Trophoblast cell (in vitro differentiated cells and primary cell): ENCODE results near the gene TCF23.

Experiments
- DNase-seq, 2 donors: peaks; one replicate each; pipeline ENCODE4 v3.0.0-alpha.2; 2016
- H2AFZ ChIP-seq: 2 replicates; pipeline ENCODE4 v1.6.1; 2013; ENCODE audit warnings: low read length, moderate library complexity, mild to moderate bottlenecking; ENCODE audit not compliant: insufficient read depth, poor library complexity
- H2AK5ac ChIP-seq: 2 replicates; pipeline ENCODE4 v1.6.1; 2013; ENCODE audit warnings: mild to moderate bottlenecking, low read length
- H2BK120ac ChIP-seq: 2 replicates; pipeline ENCODE4 v1.6.1; 2013; ENCODE audit warnings: low read length, mild to moderate bottlenecking, moderate library complexity; ENCODE audit not compliant: insufficient read depth, poor library complexity
- H2BK12ac ChIP-seq: 2 replicates; pipeline ENCODE4 v1.6.1; 2013; ENCODE audit warnings: mild to moderate bottlenecking, low read length, moderate library complexity
- H2BK5ac ChIP-seq: 2 replicates; pipeline ENCODE4 v1.6.1; 2013; ENCODE audit warnings: low read length, low read depth, moderate library complexity, mild to moderate bottlenecking; ENCODE audit not compliant: poor library complexity
- H3K14ac ChIP-seq: 2 replicates; pipeline ENCODE4 v1.6.1; 2013; ENCODE audit warnings: mild to moderate bottlenecking, low read length
- H3K18ac ChIP-seq: 2 replicates; pipeline ENCODE4 v1.6.1; 2013; ENCODE audit warnings: mild to moderate bottlenecking, low read length
- H3K23ac ChIP-seq: 2 replicates; pipeline ENCODE4 v1.6.1; 2013; ENCODE audit warnings: low read length
- H3K27ac ChIP-seq: 2 replicates; pipeline ENCODE4 v1.5.1; 2013; ENCODE audit warnings: low read depth, mild to moderate bottlenecking, inconsistent platforms, low read length, moderate library complexity
- H3K27me3 ChIP-seq: 2 replicates; pipeline ENCODE4 v1.6.1; 2013; ENCODE audit warnings: inconsistent platforms, mild to moderate bottlenecking, low read length, moderate library complexity; ENCODE audit not compliant: insufficient read depth
- H3K36me3 ChIP-seq, 2 experiments: 1 replicate in 1 of 2; 2 replicates in 1 of 2; pipeline ENCODE4 v1.6.1; 2013; ENCODE audit warnings: low read length in 2 of 2, mild to moderate bottlenecking in 2 of 2, moderate library complexity in 1 of 2; ENCODE audit not compliant: insufficient read depth in 2 of 2, control insufficient read depth in 1 of 2
- H3K4ac ChIP-seq: 2 replicates; pipeline ENCODE4 v1.6.1; 2013; ENCODE audit warnings: low read depth, mild to moderate bottlenecking, low read length, moderate library complexity
- H3K4me1 ChIP-seq, 2 experiments: 1 replicate in 1 of 2; 2 replicates in 1 of 2; pipeline ENCODE4 v1.6.1; 2013; ENCODE audit warnings: low read length in 2 of 2, mild to moderate bottlenecking in 2 of 2, moderate library complexity in 1 of 2; ENCODE audit not compliant: insufficient read depth in 2 of 2, control insufficient read depth in 1 of 2
- H3K4me2 ChIP-seq: 2 replicates; pipeline ENCODE4 v1.6.1; 2013; ENCODE audit warnings: inconsistent platforms, mild to moderate bottlenecking, low read length, moderate library complexity
- H3K4me3 ChIP-seq: 2 replicates; pipeline ENCODE4 v1.5.1; 2013; ENCODE audit warnings: mild to moderate bottlenecking, low read depth, low read length, inconsistent platforms
- H3K79me1 ChIP-seq: one replicate; pipeline ENCODE4 v1.6.1; 2013; ENCODE audit warnings: low read length
- H3K79me2 ChIP-seq: 2 replicates; pipeline ENCODE4 v1.6.1; 2013; ENCODE audit warnings: low read length, mild to moderate bottlenecking; ENCODE audit not compliant: control insufficient read depth, insufficient read depth, poor library complexity
- H3K9ac ChIP-seq: 2 replicates; pipeline ENCODE4 v1.6.1; 2013; ENCODE audit warnings: mild to moderate bottlenecking, low read length
- H3K9me3 ChIP-seq: 2 replicates; pipeline ENCODE4 v1.6.1; 2013; ENCODE audit warnings: low read depth, mild to moderate bottlenecking, control low read depth, inconsistent platforms, low read length; ENCODE audit not compliant: insufficient read depth
- H4K12ac ChIP-seq: 2 replicates; pipeline ENCODE4 v1.6.1; 2013; ENCODE audit warnings: low read depth, mild to moderate bottlenecking, low read length, moderate library complexity
- H4K8ac ChIP-seq: 2 replicates; pipeline ENCODE4 v1.6.1; 2013; ENCODE audit warnings: low read depth, mild to moderate bottlenecking, low read length, moderate library complexity
- H4K91ac ChIP-seq: one replicate; pipeline ENCODE4 v1.6.1; 2013; ENCODE audit warnings: low read depth, mild to moderate bottlenecking, low read length, moderate library complexity
- WGBS: extraction: QIAGEN DNeasy Blood & Tissue Kit; methylation state at CpG from one replicate; pipeline ENCODE4 v1.1.7; 2013; ENCODE audit warnings: missing lambda C conversion rate; ENCODE audit not compliant: insufficient read length, insufficient coverage; ENCODE audit errors: extremely low coverage; 5-methylcytosine and 5-hydroxymethylcytosine counted together

Gene TCF23

GRCh38 chr2:27202854-27203253 is 54.0 kb downstream of the TCF23 start:
- Histone ChIP-seq H4K12ac (no peak overlapping the region), H3K27ac (no peak overlapping the region), H2BK120ac (no peak overlapping the region), H3K36me3 (peaks cover 68 to 83% of the 10 kb centered on the region in 2 experiments), H2AFZ (no peak overlapping the region), H3K14ac (no peak overlapping the region), H3K9me3 (peaks cover 2% of the 10 kb centered on the region), H2AK5ac (no peak overlapping the region), H3K79me2 (no peaks in the 10 kb centered on the region), H2BK5ac (no peak overlapping the region), H3K18ac (no peak overlapping the region), H3K4ac (no peak overlapping the region), H3K27me3 (no peaks in the 10 kb centered on the region), H3K4me1 (peaks cover 7 to 21% of the 10 kb centered on the region in 2 experiments), H3K4me3 (no peak overlapping the region), H4K91ac (no peak overlapping the region), H3K23ac (no peak overlapping the region), H3K9ac (no peak overlapping the region), H3K79me1 (peaks cover 7% of the 10 kb centered on the region), H4K8ac (no peak overlapping the region), H3K4me2 (no peak overlapping the region), H2BK12ac (no peak overlapping the region)
- DNase-seq, result no peak
- WGBS, result no CpG with 5 or more reads among the region's 2 CpGs

GRCh38 chr2:27203741-27204140 is 54.9 kb downstream of the TCF23 start:
- no peak overlapping the region for H3K4me3 ChIP-seq
- no peak overlapping the region for H2BK5ac ChIP-seq
- no peak overlapping the region for H3K14ac ChIP-seq
- no peak overlapping the region for H2AK5ac ChIP-seq
- H3K4me1 ChIP-seq, result peaks cover 15 to 25% of the 10 kb centered on the region in 2 experiments
- H3K9ac ChIP-seq, result no peak overlapping the region
- H3K79me1 ChIP-seq, result peaks cover 12% of the 10 kb centered on the region
- H3K4me2 ChIP-seq, result no peak overlapping the region
- no peak overlapping the region for H4K91ac ChIP-seq
- no peak overlapping the region for H2BK12ac ChIP-seq
- DNase-seq, result no peak
- peaks cover 74 to 89% of the 10 kb centered on the region in 2 experiments for H3K36me3 ChIP-seq
- H3K79me2 ChIP-seq, result peaks cover 5% of the 10 kb centered on the region
- H3K23ac ChIP-seq, result no peak overlapping the region
- H4K12ac ChIP-seq, result no peak overlapping the region
- H2AFZ ChIP-seq, result no peak overlapping the region
- H3K4ac ChIP-seq, result no peak overlapping the region
- no peak overlapping the region for H3K18ac ChIP-seq
- H3K27me3 ChIP-seq, result no peaks in the 10 kb centered on the region
- peaks cover 2% of the 10 kb centered on the region for H3K9me3 ChIP-seq
- H4K8ac ChIP-seq, result no peak overlapping the region
- no peak overlapping the region for H3K27ac ChIP-seq
- no CpG with 5 or more reads among the region's 9 CpGs for WGBS
- H2BK120ac ChIP-seq, result no peak overlapping the region

DNA sequence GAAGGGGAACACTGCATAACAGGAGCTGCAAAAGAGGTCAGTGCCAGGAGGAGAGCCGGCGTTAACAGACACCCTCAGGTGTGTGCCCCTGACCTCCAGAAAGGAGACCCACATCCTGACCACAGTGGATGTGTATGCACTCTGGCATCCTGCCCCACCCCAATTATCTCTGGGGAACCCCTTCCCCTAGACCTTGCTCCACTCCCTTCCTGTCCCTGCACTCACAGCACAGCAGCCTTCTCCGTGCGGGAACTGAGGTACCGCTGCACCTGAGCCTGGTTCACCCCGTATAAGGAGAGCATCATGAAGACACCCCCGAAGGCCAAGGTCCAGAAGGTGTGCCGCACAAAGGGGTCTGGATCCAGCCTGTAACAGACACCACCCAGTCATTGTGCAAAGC is 55.8 kb downstream of the TCF23 start:
- no peak overlapping the region for H2AK5ac ChIP-seq
- H3K27me3 ChIP-seq, result no peaks in the 10 kb centered on the region
- no peak overlapping the region for H2BK12ac ChIP-seq
- no peak overlapping the region for H3K9ac ChIP-seq
- no peak overlapping the region for H3K18ac ChIP-seq
- peaks cover 2% of the 10 kb centered on the region for H3K9me3 ChIP-seq
- peaks cover 5% of the 10 kb centered on the region for H3K79me2 ChIP-seq
- H3K14ac ChIP-seq, result no peak overlapping the region
- H4K91ac ChIP-seq, result no peak overlapping the region
- no peak overlapping the region for H3K4me3 ChIP-seq
- H2BK120ac ChIP-seq, result no peak overlapping the region
- H3K79me1 ChIP-seq, result peaks cover 12% of the 10 kb centered on the region
- peaks cover 71 to 85% of the 10 kb centered on the region in 2 experiments for H3K36me3 ChIP-seq
- DNase-seq, result no peak
- H3K4me2 ChIP-seq, result no peak overlapping the region
- peaks cover 11 to 23% of the 10 kb centered on the region in 2 experiments for H3K4me1 ChIP-seq
- no peak overlapping the region for H3K23ac ChIP-seq
- no peak overlapping the region for H3K27ac ChIP-seq
- no peak overlapping the region for H2AFZ ChIP-seq
- H4K12ac ChIP-seq, result no peak overlapping the region
- no CpG with 5 or more reads among the region's 8 CpGs for WGBS
- H2BK5ac ChIP-seq, result no peak overlapping the region
- no peak overlapping the region for H4K8ac ChIP-seq
- H3K4ac ChIP-seq, result no peak overlapping the region

DNA sequence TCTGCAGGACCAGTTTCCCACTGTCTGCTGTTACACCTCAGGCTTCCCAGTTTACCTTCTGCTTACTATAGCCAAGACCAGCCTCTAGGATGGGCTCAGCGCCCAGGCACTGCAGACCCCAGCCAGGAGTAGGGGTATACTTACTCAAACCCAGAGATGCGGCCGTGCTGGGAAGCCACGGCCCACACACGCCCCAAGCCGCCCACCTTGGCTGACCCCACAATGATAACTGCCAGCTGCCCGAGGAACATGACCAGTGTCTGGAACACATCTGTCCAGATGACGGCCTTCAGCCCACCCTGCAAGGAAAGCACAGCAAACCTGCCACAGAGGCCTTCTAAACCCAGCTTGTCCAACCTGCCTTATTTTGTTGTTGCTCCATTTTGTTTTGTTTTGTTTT is 56.4 kb downstream of the TCF23 start:
- H2BK5ac ChIP-seq, result no peak overlapping the region
- no peak overlapping the region for H3K4me3 ChIP-seq
- no peak overlapping the region for H3K23ac ChIP-seq
- no peak overlapping the region for H2BK120ac ChIP-seq
- H3K9ac ChIP-seq, result no peak overlapping the region
- H3K4ac ChIP-seq, result no peak overlapping the region
- no peak overlapping the region for H2AK5ac ChIP-seq
- no peak overlapping the region for H3K27ac ChIP-seq
- H3K27me3 ChIP-seq, result no peaks in the 10 kb centered on the region
- H4K8ac ChIP-seq, result no peak overlapping the region
- H3K36me3 ChIP-seq, result peaks cover 68 to 79% of the 10 kb centered on the region in 2 experiments
- H2BK12ac ChIP-seq, result no peak overlapping the region
- H4K91ac ChIP-seq, result no peak overlapping the region
- H2AFZ ChIP-seq, result no peak overlapping the region
- peaks cover 15% of the 10 kb centered on the region for H3K79me1 ChIP-seq
- no CpG with 5 or more reads among the region's 8 CpGs for WGBS
- H4K12ac ChIP-seq, result no peak overlapping the region
- peaks cover 5% of the 10 kb centered on the region for H3K79me2 ChIP-seq
- no peak for DNase-seq
- H3K14ac ChIP-seq, result no peak overlapping the region
- peaks cover 2% of the 10 kb centered on the region for H3K9me3 ChIP-seq
- H3K4me2 ChIP-seq, result no peak overlapping the region
- H3K4me1 ChIP-seq, result peaks cover 12 to 26% of the 10 kb centered on the region in 2 experiments
- H3K18ac ChIP-seq, result no peak overlapping the region
